NCI-H2081 (cell line): ENCODE results near the gene INTS6.
"Not testable (repeated sequence)": the region's sequence is repeated elsewhere in the genome, so short reads cannot be mapped to it uniquely, and the experiment has no call there.

Experiments
- DNase-seq, 2 experiments: peaks; one replicate each; lab custom pipeline; 2025; lab: John Stamatoyannopoulos, UW

Gene INTS6

GRCh38 chr13:51415339-51415738 lies 37.5 kb downstream of the INTS6 start:
- not testable (repeated sequence) for DNase-seq

- DNase-seq, result no peak
These were observed 40.4 kb downstream of the INTS6 start for GRCh38 chr13:51412431-51412830.

- DNase-seq, result no peak
These were observed 47.7 kb downstream of the INTS6 start for GRCh38 chr13:51405176-51405575.

GRCh38 chr13:51397262-51397941 lies 55.4 kb downstream of the INTS6 start:
- DNase-seq, result no peak

- no peak for DNase-seq
These were observed 56.5 kb downstream of the INTS6 start for GRCh38 chr13:51396352-51396751.

- DNase-seq, result no peak
These were observed 58.1 kb downstream of the INTS6 start for GRCh38 chr13:51394724-51395123.

GRCh38 chr13:51385114-51385513 lies 67.7 kb downstream of the INTS6 start:
- no peak for DNase-seq

GRCh38 chr13:51380269-51380668 lies 72.6 kb downstream of the INTS6 start:
- peak; percentile 30 to 54 for DNase-seq

GRCh38 chr13:51373451-51373850 lies 79.4 kb downstream of the INTS6 start:
- DNase-seq, result no peak

- no peak for DNase-seq
These were observed 81.0 kb downstream of the INTS6 start for GRCh38 chr13:51371768-51372399.

GRCh38 chr13:51370811-51371210 lies 82.0 kb downstream of the INTS6 start:
- no peak for DNase-seq

GRCh38 chr13:51370116-51370515 lies 82.7 kb downstream of the INTS6 start:
- no peak for DNase-seq

- no peak for DNase-seq
These were observed 88.3 kb downstream of the INTS6 start for GRCh38 chr13:51364404-51365008.

- DNase-seq, result no peak
These were observed 89.2 kb downstream of the INTS6 start for GRCh38 chr13:51363625-51364024.

- DNase-seq, result no peak
These were observed 91.7 kb downstream of the INTS6 start for GRCh38 chr13:51361106-51361505.

- peak in 1 of 2 experiments; percentile 67 for DNase-seq
These were observed 92.3 kb downstream of the INTS6 start for GRCh38 chr13:51360489-51360888.

GRCh38 chr13:51359352-51359751 lies 93.5 kb downstream of the INTS6 start:
- DNase-seq, result no peak

GRCh38 chr13:51357928-51358595 lies 94.8 kb downstream of the INTS6 start:
- no peak for DNase-seq

- DNase-seq, result no peak
These were observed 97.6 kb downstream of the INTS6 start for GRCh38 chr13:51355217-51355616.

- DNase-seq, result no peak
These were observed 103.8 kb downstream of the INTS6 start for GRCh38 chr13:51349016-51349415.

GRCh38 chr13:51348069-51348967 lies 104.5 kb downstream of the INTS6 start:
- DNase-seq, result no peak

- no peak for DNase-seq
These were observed 105.7 kb downstream of the INTS6 start for GRCh38 chr13:51347099-51347498.
